DMS79 (cell line): ENCODE results near the gene FOXP4.

ENCODE experiments used
- DNase-seq: peaks from one replicate; lab custom pipeline; 2025; lab: John Stamatoyannopoulos, UW

FOXP4 gene

GRCh38 chr6:41563060-41563776, 17.0 kb downstream of the FOXP4 start:
- DNase-seq, result no peak

GRCh38 chr6:41564448-41565142, 18.4 kb downstream of the FOXP4 start:
- DNase-seq, result no peak

GRCh38 chr6:41565701-41566100, 19.5 kb downstream of the FOXP4 start:
- no peak for DNase-seq

- no peak for DNase-seq
Measured at GRCh38 chr6:41566961-41567360, 20.8 kb downstream of the FOXP4 start.

- DNase-seq, result no peak
Measured at GRCh38 chr6:41567684-41568083, 21.5 kb downstream of the FOXP4 start.

GRCh38 chr6:41568202-41568584, 22.0 kb downstream of the FOXP4 start:
- no peak for DNase-seq

GRCh38 chr6:41568585-41569384, 22.6 kb downstream of the FOXP4 start:
- peak; percentile 60 for DNase-seq

- no peak for DNase-seq
Measured at GRCh38 chr6:41570259-41570615, 24.1 kb downstream of the FOXP4 start.

- DNase-seq, result no peak
Measured at GRCh38 chr6:41571021-41571780, 25.0 kb downstream of the FOXP4 start.

- DNase-seq, result no peak
Measured at GRCh38 chr6:41572613-41573012, 26.4 kb downstream of the FOXP4 start.

GRCh38 chr6:41573276-41573675, 27.1 kb downstream of the FOXP4 start:
- no peak for DNase-seq

GRCh38 chr6:41573985-41574384, 27.8 kb downstream of the FOXP4 start:
- no peak for DNase-seq

GRCh38 chr6:41575598-41575997, 29.4 kb downstream of the FOXP4 start:
- no peak for DNase-seq

GRCh38 chr6:41576667-41577066, 30.5 kb downstream of the FOXP4 start:
- no peak for DNase-seq

- DNase-seq, result peak; percentile 31
Measured at GRCh38 chr6:41577356-41578216, 31.4 kb downstream of the FOXP4 start.

- no peak for DNase-seq
Measured at GRCh38 chr6:41578217-41579087, 32.3 kb downstream of the FOXP4 start.

GRCh38 chr6:41579088-41579610, 33.0 kb downstream of the FOXP4 start:
- DNase-seq, result no peak

GRCh38 chr6:41580690-41581089, 34.5 kb downstream of the FOXP4 start:
- DNase-seq, result no peak

- DNase-seq, result no peak
Measured at GRCh38 chr6:41581381-41581991, 35.3 kb downstream of the FOXP4 start.

GRCh38 chr6:41582540-41582939, 36.4 kb downstream of the FOXP4 start:
- DNase-seq, result no peak
